HG03039 (cell line): ENCODE results near the gene MRPL50.

Experiments
- ATAC-seq: cut with Tn5 transposase; IDR thresholded peaks from one replicate; pipeline ENCODE4 v1.9.1; 2021; ENCODE audit warnings: mild to moderate bottlenecking, moderate library complexity; ENCODE audit not compliant: unreplicated experiment

Gene MRPL50

GRCh38 chr9:101380295-101380694 is 18.1 kb downstream of the MRPL50 start:
- no peak for ATAC-seq

- ATAC-seq: no peak
Observed at GRCh38 chr9:101376111-101376848, 22.1 kb downstream of the MRPL50 start.

DNA sequence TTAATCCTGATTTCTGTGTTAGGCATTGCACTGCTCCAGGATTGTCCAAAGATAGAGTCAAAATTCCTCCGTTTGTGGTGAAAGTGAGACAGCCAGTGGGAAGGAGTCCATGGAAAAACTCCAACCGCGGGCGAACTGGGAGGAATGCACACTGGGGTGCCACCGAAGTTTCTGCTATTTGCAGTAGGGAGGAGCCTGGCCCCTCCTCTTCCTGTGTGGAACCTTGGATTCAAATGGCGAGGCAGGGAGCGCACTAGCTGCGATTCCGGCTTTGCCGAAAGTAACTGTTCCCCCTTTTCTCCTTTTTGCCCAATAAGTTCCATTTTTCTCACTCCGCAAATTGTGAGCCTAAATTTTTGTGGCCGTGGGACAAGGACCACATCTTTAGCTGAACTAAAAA is 22.9 kb downstream of the MRPL50 start:
- no peak for ATAC-seq

- no peak for ATAC-seq
Observed at GRCh38 chr9:101372327-101373118, 25.9 kb downstream of the MRPL50 start.

GRCh38 chr9:101371813-101372212 is 26.6 kb downstream of the MRPL50 start:
- ATAC-seq: no peak

DNA sequence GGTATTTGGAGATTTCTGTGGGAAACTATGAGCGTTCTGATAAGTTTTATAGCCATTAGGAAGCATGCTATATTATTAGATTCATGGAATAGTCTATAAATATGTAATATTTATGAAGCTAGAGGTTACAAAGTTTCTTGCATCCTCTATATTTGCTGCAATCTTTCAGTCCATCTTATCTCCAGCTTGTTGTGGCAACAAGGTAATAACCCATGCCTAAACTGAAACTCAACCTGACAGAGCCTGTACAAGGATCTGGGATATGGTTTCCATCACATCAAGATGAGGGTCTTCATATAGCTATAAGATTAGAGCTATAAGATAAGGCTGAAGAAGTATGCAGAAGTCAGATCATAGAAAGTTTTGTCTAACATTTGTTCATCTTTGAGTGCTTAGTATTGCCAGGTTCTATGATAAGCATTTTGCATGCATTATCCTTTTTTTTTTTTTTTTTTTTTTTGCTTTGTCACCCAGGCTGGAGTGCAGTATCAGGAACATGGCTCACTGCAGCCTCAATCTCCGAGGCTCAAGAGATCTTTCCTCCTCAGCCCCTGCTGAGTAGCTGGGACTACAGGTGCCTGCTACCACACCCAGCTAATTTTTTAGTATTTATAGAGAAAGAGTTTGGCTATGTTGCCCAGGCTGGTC is 28.4 kb downstream of the MRPL50 start:
- ATAC-seq: no peak

- no peak for ATAC-seq
Observed at GRCh38 chr9:101369286-101369685, 29.1 kb downstream of the MRPL50 start.

- ATAC-seq: no peak
Observed at GRCh38 chr9:101367323-101367722, 31.1 kb downstream of the MRPL50 start.

DNA sequence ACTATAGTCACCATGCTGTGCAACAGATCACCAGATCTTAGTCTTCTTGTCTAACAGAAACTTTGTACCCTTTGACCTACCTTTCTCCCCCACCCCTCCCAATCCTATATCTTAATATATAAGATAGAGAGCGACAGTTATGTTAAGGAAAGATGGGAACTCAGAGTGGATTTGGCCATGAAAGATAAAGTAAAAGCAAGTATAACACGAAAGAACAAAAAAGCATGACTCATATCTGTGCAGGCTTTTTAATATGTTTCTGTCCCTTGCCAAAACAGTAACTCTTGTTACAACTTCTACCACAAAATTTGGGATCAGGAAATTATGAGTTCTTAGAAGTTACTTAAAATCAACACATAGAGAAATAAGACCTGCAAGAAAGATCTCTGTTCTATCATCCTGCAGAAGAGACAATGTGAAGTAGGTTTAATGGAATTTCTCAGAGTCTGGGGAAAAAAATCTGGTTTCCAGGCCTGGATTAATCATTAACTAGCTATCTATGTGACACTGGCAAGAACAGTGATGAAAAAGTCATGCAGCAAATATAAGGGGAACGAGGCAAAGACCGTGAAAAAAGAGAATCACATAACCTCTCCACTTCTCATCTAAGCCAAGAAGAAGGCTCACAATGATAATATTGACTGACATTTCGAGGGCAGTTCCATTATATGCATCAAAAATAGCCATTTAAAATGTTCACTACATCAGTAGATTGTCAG is 32.2 kb downstream of the MRPL50 start:
- no peak for ATAC-seq

DNA sequence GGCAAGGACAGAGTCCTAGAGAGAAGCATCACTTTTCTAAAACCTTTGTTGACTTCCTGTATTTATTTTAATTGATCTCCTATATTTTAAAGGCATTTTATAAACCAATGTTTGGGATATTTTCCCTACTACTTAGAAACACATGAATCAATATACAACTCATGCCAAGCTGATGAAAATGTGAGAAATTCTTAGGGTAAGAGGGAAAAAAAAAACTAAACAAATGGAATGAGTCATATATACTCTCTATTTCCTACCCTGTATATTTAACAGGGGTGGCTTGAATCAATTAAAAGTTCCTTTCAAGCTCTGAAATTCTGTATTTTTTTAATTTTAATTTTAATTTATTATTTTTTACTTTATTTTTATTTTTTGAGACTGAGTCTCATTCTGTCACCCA is 33.2 kb downstream of the MRPL50 start:
- ATAC-seq: no peak

DNA sequence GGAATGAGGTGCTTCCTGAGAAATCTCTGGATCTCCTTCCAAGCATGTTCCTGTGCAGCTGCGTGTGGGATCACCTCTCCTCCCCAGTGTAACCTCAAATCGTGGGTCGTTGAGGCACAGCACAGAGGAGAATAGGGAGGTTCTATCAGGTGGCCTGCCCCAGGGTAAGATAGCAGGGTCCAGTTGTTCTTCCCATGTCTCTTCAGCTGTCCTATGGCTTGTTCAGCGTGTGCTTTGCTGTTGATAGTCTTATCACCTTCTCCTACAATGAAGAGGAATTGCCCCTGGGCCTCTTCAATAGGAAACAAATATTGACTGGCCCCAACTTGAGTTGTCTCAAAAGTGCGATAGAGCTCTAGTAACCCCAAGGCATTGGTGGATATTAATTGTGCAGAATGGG is 36.0 kb downstream of the MRPL50 start:
- no peak for ATAC-seq

GRCh38 chr9:101360647-101361046 is 37.8 kb downstream of the MRPL50 start:
- no peak for ATAC-seq

GRCh38 chr9:101359679-101360078 is 38.7 kb downstream of the MRPL50 start:
- no peak for ATAC-seq

DNA sequence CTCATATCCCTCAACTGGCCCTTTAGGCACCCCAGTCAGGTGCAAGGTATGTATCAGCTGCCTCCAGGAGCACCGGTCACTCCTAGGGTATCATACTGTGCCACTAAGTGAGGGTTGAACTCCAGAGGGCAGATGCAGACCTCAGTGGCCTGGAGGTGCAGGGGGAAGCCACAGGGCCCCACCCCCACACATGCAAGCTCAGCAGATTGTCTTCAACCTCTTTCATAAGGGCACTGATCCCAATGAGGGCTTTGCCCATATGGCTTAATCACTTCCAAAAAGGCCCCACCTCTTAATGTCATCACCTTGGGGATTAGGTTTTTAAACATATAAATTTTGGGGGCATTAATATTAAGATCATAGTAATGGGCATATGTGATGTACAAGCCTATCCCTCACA is 41.8 kb downstream of the MRPL50 start:
- no peak for ATAC-seq

DNA sequence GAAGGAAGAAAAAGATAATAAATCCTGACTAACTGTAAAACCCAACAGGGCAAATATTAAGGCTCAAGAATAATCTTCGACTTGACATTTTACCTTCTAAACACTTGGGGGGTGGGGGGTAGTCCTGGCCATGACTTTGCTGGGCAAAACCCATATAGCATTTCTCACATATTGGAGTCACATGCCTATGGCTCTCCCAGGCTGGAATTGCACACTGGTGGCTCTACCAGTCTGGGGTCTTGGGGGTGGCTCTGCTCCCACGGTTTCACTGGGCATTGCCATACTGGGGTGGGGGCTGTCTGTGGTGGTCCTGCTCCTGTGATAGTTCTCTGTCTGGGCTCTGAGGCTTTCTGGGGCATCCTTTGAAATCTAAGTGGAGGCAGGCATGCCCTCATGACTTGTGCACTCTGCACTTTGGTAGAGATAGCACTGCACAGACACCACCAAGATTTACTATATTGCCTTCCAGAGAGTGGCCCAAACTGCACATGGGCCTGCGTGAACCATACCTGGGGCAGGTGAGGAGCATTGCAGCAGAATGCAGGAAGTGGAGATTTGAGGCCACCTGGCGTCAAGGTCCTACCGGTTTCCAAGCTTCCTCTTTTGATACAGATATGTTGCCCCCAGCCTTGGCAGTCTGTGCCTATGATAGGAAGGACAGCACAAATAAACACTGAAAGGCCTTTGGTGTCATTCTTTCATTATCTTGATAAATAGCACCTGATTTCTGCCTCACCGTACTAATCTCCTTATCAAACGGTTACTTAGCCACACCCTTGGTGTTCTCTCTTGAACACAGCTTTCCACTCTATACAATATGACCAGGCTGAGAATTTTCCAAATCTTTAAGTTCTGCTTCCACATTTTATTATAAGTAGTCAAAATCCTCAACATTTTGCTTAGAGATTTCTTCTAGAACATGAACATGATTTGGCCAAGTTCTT is 43.4 kb downstream of the MRPL50 start:
- no peak for ATAC-seq

DNA sequence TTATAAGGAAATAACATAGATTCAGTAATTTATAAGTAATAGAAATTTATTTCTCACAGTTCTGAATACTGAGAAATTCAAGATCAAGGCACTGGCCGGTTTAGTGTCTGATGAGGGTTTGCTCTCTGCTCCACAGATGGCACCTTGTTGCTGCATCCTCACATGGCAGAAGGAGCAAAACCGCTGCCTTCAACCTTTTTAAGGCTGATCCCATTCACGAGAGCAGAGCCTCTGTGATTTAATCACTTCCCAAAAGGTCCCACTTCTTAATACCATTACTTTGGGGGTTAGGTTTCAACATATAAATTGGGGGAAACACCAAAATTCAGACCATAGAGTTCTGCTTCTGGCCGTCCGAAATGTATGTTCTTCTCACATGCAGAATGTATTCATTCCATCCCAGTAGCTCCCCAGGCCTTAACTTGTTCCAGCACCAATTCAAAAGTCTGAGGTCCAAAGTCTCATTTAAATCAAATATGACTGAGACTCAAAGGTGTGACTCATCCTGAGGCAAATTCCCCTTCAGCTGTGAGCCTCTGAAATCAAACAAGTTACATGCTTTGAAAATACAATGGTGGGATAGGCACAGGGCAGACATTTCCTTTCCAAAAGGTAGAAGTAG is 44.2 kb downstream of the MRPL50 start:
- ATAC-seq: no peak

DNA sequence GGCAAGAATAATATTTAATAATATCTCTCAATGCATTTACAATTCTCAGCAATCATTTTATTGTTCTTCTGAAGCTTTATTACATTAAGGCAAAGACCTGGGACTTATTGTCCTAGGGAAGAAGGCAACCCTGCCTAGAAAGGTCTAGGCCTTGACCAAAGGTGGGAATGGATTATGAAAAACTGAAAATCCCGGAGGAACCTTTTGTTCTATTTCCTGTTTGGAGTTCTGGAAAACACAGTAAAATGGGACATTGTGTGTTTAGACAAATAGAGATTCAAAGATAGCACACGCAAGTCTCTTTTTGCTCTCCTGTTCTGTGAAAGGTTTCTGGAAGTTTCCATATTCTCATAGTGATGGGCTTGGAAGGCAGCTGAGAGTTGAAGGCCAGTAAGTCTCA is 44.7 kb downstream of the MRPL50 start:
- no peak for ATAC-seq

DNA sequence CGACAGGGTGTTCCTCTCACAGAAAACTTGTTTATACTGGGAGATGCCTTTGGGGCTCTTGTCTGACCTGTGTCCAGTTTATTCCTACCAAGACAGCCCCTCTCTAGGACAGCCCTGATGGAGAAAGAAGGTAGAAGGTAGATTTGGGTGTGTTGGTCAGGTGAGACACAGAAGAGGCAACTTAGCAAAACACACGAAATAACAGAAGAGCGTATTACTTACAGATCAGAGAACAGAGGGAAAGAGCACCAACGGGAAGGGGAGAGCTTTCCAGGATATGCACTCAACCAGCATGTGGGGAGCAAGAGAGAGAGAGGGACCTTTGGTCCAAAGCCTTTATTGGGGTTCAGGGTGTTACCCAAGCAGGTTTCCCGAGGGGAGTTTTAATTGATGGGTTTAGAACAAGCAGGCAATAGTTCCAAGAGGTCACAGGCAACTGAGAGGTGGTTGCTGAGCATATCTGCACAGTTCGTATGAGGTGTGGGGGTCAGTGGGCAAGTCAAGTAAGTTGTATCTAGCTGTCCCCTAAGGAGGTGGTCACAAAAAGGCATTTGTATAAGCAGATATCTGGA is 45.4 kb downstream of the MRPL50 start:
- no peak for ATAC-seq

DNA sequence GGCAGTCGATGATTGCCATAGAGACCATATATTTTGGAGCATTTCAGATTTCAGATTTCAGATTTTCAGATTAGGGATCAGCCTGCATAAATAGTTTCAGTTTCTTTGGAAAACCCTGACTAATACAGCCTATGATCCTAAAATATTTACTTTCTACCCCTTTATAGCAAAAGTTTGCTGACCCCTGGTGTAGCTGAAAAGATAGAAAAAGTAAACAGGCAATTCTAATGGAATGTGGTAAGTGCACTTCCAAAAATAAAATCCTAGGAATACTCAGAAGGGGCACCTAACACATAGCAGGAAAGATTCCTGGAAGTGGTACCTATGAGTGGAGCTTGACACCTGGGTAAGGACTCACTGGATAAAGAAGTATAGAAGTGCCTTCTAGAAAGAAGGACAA is 48.1 kb downstream of the MRPL50 start:
- ATAC-seq: no peak
